ENCODE results near the gene CCDC197.

Gene CCDC197

GRCh38 chr14:94043111-94043755 lies 46.1 kb downstream of the CCDC197 start:
- DNase-seq (ENCODE audit: low read depth in 2 of 2), result no peak

- DNase-seq (ENCODE audit: low read depth in 2 of 2), result no peak
These were observed 46.8 kb downstream of the CCDC197 start for GRCh38 chr14:94043756-94044475.

DNA sequence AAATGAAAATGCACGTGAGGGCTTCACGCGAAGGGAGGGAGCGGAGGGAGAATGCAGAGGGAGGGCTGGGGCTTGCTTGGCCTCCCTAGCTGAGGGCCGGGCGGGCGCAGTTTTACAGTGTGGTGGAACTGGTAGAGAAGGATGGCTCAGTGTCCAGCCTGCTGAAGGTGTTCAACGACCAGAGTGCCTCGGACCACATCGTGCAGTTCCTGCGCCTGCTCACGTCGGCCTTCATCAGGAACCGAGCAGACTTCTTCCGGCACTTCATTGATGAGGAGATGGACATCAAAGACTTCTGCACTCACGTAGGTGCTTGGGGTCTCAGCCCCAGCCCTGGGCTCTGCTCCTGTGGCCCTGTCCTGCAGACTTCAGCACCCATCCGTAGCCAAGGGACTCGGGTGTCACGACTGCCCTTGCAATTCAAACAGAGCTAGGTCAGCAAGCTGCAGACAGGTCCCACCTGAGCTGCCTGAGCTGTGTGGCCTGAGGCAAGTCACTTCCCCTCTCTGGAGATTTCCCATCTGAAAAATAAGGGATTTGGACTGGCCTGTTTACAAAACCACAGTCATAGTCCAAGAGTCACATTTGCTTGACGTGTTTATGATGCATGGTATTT lies 47.5 kb downstream of the CCDC197 start:
- DNase-seq (ENCODE audit: low read depth in 2 of 2), result no peak

GRCh38 chr14:94045101-94045500 lies 48.0 kb downstream of the CCDC197 start:
- no peak for DNase-seq (ENCODE audit: low read depth in 2 of 2)

GRCh38 chr14:94045563-94046345 lies 48.7 kb downstream of the CCDC197 start:
- DNase-seq (ENCODE audit: low read depth in 2 of 2), result no peak

GRCh38 chr14:94046696-94047250 lies 49.7 kb downstream of the CCDC197 start:
- DNase-seq (ENCODE audit: low read depth in 2 of 2), result no peak

DNA sequence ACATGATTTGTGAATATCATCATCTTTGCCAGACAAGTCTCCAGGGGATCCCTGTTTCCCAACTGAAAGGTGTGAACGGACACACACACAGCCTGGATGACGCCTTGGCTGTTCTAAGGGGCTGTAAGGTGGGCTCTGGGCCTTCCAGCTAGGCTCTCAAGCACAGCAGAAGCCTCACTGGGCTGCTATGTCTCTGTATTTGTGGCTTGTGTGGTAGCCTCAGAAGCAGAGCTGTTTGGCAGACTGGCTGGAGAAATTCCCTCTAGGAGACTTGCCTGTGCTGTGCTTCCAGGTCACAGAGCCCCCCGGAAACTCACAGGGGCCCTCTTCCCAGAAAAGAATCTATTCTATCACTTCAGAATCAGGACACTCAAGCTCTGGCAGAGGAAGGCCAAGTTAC lies 50.5 kb downstream of the CCDC197 start:
- no peak for DNase-seq (ENCODE audit: low read depth in 2 of 2)

DNA sequence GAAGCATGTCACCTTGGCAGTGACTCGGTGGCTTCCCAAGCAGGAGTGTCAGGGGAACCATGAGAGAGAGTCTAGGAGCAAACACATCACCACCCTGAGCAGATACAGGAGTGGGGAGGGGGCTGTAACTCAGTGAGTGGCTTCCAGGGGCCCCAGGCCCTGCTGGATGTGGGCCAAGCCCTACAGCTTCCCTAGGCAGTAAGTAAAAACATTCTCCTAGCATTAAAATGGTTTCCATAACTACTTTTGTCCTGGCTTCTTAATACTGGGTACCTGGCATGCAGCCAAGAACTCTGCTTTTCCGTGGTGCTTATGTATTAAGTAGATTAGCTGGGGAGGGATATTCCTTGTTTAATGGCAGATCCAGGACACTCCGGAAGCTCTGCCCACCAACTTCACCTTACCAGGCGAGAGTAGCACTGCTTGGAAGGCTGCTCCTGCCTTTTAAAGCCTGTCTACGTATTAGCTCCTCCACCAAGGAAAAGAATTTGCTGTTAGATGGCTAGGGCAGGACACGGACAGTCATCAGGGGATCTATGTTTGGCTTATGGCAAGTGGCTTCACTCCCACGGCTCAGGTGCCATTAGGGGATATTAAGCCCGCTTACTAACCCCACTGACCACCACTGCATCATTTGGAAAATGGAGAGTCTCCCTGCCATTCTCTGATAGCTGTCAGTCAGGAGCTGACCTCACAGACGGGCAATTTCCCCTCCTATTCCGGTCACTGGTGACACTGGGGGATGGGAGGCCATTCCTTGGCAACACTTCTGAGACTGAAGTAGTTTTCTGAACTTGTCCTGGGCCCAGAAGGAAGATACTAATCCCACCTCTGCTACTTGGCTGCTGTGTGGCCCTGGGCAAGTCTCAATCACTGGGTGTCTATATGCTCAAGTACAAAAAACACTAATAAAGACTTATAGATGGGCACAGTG lies 51.9 kb downstream of the CCDC197 start:
- DNase-seq (ENCODE audit: low read depth in 2 of 2), result no peak

GRCh38 chr14:94049625-94050023 lies 52.5 kb downstream of the CCDC197 start:
- DNase-seq (ENCODE audit: low read depth in 2 of 2), result no peak

DNA sequence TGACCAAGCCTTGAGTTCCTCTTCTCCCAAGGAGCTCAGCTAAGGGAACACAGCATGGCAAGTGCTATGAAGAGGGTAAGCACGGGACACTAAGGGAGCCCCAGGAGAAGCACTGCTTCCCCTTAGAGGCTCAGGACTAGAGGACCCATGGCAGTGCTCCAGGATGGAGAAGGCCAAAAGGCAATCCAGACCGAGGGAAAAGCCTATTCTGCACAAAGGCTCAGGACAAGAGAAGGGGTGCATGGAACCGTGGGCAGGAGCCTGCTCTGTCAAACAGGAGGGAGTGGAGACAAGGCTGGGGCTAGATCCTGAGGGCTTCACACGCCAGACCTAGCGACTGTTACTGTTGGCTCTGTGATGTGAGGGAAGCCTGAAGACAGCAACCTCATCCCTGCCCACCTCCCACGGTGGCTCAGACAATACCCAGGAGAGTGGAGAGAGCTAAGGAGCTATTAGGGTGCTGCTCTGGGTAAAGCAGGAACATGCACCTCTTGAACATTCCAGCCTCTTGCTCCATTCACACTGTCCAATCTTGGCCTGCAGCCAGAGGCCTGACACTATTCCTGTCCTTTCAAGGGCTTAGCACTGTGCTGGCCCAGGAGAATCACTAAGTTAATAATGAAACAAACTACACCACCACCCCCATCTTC lies 53.3 kb downstream of the CCDC197 start:
- DNase-seq (ENCODE audit: low read depth in 2 of 2), result no peak

GRCh38 chr14:94051115-94051514 lies 54.0 kb downstream of the CCDC197 start:
- no peak for DNase-seq (ENCODE audit: low read depth in 2 of 2)

- no peak for DNase-seq (ENCODE audit: low read depth in 2 of 2)
These were observed 54.7 kb downstream of the CCDC197 start for GRCh38 chr14:94051779-94052178.

DNA sequence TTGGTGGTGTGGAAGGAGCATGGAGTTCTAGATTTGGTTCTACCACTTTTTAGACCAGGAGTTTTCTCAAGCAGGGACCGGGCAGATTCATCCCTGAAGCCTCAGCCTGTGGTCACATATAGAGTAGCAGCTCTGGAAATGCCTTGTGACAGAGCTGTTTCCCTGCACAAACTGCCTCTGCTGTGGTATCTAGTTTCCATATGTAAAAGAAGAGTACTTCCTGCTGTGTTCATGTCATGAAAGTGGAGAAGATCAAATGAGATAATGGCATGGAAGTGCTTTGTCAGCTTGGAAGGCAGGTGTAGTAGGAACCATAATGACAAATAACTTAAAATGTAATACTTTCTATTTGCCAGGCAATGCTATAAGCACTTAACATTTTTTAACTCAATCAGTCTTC lies 55.1 kb downstream of the CCDC197 start:
- no peak for DNase-seq (ENCODE audit: low read depth in 2 of 2)

GRCh38 chr14:94052662-94053061 lies 55.6 kb downstream of the CCDC197 start:
- DNase-seq (ENCODE audit: low read depth in 2 of 2), result no peak

DNA sequence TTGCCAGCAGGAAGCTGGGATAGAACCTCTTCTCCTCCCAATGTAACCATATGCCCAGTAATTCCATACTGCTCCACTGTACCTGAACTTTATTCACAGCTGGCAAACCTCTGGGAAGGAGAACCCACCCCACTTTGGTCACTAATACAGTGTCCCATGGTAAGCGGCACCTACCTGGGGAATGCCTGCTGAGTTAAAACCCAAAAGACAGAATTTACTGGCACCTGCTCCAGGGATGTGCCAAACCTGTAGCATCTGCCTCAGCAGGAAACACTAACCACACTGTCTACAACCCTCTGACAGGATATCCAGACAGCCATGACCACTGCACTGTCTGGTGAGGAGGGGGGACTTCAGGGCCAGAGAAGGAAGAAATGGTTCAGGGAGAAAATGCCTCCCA lies 57.3 kb downstream of the CCDC197 start:
- no peak for DNase-seq (ENCODE audit: low read depth in 2 of 2)

DNA sequence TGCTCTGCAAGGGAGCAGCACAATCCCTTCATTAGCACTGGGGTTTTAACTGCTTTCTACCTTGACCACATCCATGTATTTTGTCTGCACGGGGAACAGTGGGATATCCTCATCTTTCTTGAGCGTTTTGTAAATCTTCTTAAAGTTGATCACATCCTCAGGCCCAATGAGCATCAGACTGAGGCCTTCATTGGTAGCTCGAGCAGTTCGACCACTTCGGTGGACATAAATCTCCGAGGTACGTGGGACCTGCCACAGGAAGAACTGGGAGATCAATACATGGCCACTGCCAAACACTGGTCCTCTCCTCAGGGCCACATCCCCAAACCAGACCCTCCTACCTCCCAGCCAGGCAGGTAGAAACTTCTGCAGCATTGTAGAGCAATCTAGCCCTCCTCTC lies 57.8 kb downstream of the CCDC197 start:
- DNase-seq (ENCODE audit: low read depth in 2 of 2), result no peak

- peak in 1 of 2 donors; percentile 24 for DNase-seq (ENCODE audit: low read depth in 2 of 2)
These were observed 59.6 kb downstream of the CCDC197 start for GRCh38 chr14:94056579-94057308.

DNA sequence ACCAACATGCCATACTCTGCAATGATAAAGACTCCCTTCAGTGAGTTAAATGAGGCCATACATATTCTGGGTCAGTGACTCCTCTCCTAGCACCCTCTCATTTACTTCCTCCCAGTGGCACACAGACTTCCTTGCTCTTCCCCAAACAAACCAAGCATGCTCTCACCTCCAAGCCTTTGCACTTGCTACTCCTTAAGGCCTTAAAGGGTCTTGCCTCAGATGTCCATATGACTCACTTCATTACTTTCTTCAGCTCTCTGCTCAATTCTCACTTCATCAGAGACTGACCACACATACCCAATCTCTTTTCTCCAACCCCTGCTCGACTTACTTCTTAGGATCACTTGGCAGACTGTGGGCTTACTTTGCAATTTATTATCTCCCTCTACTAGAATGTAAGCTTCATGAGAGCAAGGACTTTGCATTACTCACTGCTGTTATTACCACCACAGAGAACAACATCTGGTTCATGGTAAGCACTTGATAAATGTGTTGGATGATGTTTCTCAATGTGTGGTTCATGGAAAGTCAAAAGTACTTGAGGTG lies 61.1 kb downstream of the CCDC197 start:
- no peak for DNase-seq (ENCODE audit: low read depth in 2 of 2)

Data from activated CD8-positive, alpha-beta memory T cell treated with anti-CD3 and anti-CD28 coated beads for 4 hours (primary cell).